SK-N-DZ (cell line): ENCODE data around the gene TUBA1A.
"Not testable (repeated sequence)": the region's sequence is repeated elsewhere in the genome, so short reads cannot be mapped to it uniquely, and the experiment has no call there.

ENCODE experiments used
- DNase-seq: peaks from one replicate; pipeline ENCODE4 v3.0.0-alpha.2; 2015; ENCODE audit warnings: low spot score

Gene TUBA1A

GRCh38 chr12:49201595-49202295 is 12.9 kb upstream of the TUBA1A start:
- peak; percentile 54 for DNase-seq

DNA sequence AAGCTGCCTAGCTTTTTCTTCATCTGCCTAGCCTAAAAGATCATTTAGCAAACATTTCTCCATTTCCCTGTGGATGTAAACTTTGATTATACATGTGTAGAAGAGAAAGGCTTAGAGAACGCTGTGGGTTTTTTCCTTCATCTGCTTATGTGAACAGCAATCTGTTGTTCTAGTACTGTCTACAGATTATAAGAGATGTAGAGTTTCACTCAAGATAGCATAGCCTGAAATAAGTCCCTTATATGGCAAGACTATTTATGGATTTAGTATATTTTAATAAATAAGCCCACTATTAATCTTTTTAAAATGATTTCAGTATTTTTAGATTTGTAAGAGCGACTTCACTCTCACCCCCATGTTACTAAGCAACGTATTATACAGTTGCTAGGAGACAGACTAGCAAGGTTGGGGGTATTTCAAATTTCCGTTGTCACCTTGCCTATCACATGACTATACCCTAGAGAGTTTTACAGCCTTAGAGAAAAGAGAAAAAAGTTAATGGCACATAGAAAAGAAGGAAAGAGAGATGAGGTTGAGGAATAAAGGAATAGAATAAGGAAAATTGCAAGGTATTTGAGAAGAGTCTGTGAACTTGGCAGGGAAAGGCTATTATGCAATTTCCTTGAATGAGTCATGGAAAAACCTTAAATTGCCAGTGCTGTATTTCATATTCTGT is 12.2 kb upstream of the TUBA1A start:
- no peak for DNase-seq

DNA sequence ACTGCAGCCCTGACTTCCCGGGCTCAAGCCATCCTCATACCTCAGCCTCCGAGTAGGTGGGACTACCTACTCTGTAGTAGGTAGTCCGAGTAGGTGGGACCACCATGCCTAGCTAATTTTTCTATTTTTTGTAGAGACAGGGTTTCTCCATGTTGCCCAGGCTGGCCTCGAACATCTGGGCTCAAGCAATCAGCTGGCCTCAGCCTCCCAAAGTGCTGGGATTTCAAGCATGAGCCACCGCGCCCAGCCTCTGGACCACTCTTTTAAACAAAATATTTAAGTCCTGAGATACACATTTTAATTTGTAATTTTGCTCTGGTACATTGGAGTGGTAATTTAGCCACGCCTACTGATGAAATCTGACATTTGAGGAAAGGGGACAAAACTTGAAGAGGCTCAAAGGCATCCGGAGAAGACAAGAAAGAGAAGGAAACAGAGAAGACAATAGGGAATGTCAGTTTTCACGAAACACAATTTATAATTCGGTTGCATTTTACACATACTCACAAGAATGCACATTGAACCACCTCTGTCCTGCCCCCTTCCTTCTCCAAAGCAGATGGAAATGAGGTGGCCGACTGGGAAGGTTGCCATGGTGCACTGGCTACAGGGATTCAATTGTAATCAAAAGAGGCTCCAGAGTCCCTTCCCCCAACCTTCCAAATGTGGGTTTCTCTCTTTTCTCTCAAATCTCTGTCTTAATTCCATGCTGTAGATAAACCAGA is 9.7 kb upstream of the TUBA1A start:
- DNase-seq: no peak

DNA sequence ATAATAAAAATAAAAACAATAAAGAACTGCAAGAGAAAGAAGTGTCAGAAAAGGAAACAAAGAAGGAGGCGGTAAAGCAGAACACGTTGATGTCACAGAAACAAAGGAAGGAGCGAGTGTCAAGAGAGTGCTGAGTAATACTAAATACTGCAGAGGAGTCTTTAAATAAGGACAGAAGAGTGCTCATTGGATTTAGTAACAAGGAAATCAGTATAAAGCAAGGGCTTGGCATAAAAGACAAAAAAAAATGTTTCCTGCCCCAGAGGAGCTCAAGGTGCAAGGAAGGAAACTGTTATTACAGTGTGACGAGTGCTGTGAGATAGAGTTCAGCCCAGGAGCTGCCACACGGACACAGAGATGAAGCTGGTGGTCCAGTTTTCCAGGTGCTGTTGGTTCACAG is 8.4 kb upstream of the TUBA1A start:
- no peak for DNase-seq

DNA sequence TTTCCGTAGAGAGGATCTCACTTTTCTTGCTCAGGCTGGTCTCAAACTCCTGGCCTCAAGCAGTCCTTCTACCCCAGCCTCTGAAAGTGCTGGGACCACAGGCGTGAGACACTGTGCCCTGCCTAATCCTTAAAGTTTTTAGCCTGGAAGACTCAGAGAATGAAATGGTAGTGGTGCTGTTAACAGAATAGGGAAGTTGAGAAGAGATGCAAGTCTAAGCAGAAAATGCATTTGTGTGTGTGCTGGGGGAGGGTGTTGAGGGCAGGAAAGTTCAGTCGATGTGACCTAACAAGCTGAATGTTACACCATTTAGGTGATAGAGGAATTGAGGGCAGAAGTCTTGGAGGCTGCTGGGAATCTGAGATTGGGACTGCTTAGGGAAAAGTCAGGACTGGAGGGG is 6.9 kb upstream of the TUBA1A start:
- no peak for DNase-seq

DNA sequence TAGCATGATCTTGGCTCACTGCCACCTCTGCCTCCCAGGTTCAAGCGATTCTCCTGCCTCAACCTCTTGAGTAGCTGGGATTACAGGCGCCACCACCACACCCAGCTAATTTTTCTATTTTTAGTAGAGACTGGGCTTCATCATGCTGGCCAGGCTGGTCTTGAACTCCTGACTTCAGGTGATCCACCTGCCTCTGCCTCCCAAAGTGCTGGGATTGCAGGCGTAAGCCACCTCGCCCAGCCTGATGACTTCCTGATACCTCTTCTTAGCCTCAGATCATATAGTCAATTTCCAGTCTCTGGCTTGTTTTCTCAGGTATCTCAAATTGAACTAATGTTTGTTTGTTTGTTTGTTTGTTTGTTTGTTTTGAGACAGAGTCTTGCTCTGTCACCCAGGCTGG is 4.9 kb upstream of the TUBA1A start:
- not testable (repeated sequence) for DNase-seq

DNA sequence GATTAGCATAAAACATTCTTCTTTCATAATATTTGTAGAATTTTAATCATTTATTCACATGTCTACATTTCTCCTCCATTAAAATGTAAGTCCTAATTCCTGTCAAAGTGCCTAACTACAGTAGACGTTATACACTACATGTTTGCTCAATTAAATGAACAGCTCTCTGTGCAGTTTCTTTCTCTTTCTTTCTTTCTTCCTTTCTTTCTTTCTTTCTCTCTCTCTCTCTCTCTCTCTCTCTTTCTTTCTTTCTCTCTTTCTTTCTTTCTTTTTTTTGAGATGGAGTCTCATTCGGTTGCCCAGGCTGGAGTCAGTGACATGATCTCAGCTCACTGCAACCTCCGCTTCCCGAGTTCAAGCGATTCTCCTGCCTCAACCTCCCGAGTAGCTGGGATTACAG is 2.6 kb upstream of the TUBA1A start:
- not testable (repeated sequence) for DNase-seq

GRCh38 chr12:49190974-49191373 is 2.1 kb upstream of the TUBA1A start:
- DNase-seq: no peak

GRCh38 chr12:49189731-49190716 is 1.1 kb upstream of the TUBA1A start:
- DNase-seq: peak; percentile 57

DNA sequence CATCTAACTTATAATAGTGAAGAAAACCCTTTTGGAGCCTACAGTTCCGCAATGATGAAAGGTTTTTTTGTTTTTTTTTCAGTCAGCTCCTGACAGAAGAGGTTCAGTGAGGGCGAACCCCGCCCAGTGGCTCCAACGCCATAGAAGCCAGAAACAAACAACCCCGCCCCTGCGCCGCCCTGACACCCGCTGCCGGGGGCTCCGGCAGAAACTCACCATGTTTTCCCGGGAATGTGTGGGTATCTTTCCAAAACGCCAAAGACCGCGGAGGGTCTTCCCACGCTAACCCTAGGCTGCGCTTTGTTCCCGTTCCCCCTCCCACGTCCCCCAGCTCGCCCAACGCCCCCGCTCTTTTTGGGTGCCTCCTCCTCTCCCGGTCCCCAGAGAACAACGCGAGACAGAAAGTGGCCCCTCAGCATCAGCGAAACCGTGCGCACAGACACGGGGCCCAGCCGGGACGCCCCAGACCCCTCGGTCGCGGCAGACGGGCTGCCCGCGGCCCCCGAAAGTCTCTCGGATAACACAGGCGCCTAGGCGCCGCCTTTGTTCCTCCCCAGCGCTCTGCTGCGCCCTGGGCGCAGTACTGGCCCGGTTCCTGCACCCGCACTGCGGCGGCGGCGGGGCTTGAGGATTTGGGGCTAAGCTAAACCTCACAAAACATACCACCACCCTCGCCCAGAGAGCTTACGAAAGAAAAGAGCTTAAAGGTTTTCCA is 522 bp downstream of the TUBA1A start:
- peak; percentile 52 for DNase-seq

DNA sequence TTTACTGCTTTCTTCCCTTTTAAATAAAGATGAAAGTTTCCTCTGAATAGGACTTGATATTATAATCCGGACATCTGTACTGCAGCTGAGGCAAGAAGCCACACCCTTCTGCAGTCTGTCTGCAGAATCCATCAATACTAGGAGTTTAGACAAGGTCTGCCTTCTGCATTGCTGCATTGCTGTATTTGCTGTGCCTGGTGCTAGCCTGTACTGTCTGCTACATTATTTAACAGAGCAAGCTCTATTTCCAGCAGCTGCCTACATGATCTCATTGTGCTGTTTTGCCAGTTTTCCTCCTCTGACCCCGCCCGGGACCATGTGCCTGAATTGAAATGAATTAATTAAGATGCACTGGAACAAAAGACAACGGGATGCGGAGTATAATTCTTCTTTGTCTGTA is 1.7 kb downstream of the TUBA1A start:
- peak; percentile 65 for DNase-seq

DNA sequence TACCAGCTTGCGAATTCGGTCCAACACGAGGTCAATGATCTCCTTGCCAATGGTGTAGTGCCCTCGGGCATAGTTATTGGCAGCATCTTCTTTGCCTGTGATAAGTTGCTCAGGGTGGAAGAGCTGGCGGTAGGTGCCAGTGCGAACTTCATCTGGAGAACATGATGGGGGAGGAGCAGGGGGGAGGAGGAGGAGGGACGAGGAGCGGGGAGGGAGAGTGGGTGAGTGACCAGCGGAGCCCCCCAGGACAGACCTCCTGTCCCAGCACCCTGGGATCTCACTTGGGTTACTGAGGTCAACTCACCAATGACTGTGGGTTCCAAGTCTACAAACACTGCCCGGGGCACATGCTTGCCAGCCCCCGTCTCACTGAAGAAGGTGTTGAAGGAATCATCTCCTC is 2.6 kb downstream of the TUBA1A start:
- not testable (repeated sequence) for DNase-seq

DNA sequence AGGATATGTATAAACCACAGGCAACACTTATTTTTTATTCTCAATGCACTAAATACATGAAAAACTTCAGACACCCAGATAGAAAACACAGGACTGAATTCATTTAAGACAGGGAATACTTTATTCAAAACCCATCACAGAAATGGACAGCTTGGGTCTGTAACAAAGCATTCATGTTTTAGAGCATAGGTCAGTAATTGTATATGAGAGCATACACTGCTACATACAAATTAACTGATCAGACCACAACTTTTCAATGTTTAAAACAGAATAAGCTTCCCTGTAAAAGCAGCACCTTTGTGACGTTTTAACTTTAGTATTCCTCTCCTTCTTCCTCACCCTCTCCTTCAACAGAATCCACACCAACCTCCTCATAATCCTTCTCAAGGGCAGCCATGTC is 4.2 kb downstream of the TUBA1A start:
- DNase-seq: not testable (repeated sequence)

- not testable (repeated sequence) for DNase-seq
Measured at GRCh38 chr12:49183214-49183950, 5.5 kb downstream of the TUBA1A start.

DNA sequence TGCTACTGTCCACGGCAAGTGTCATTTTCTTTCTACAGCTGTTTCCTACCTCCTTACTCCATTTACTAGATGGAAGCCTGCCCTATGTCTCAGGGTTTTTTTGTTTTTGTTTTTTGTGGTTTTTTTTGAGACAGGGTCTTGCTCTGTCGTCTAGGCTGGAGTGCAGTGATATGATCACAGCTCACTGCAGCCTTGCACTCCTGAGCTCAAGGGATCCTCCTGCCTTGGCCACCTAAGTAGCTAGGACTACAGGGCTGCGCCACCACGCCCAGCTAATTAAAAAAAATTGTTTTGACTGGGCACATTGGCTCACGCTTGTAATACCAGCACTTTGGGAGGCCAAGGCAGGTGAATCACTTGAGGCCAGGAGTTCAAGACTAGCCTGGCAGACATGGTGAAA is 14.7 kb downstream of the TUBA1A start:
- DNase-seq: no peak

DNA sequence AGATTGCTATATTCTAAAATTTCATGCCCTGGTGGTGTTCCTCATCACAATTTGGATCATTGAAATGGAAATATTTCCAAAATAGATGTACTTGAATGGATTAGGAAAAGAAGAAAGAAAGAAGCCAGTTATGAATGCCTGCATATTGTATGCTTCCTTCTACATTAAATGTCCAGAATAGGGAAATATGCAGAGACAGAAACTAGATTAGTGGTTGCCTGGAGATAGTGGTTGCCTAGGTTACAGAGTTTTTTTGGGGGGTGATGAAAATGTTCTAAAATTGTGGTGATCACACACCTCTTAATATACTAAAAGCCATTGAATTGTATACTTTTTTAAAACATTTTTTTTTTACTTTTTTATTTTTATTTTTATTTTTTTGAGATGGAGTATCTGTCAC is 18.0 kb downstream of the TUBA1A start:
- no peak for DNase-seq

DNA sequence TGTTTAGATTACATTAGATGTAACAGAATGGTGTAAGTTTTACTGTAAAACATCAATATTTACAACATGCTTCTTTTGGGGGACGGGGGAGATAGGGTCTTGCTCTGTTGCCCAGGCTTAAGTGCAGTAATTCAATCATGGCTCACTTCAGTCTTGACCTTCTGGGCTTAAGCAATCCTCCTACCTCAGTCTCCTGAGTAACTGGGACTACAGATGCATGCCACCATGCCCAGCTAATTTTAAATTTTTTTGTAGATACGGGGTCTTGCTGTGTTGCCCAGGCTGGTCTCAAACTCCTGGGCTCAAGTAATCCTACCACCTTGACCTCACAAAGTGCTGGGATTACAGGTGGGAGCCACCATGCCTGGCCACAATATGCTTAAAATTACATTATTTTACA is 23.8 kb downstream of the TUBA1A start:
- DNase-seq: no peak

DNA sequence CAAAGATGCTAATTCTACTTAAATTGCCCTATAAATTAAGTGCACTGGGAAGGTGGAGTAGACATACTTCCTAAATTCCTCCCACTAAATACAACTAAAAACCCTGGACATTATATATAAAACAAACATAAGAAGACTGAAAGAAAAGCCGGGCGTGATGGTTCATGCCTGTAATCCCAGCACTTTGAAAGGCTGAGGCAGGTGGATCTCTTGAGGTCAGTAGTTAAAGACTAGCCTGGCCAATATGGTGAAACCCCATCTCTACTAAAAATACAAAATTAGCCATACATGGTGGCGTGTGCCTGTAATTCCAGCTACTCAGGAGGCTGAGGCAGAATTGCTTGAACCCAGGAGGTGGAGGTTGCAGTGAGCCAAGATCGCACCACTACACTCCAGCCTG is 27.0 kb downstream of the TUBA1A start:
- DNase-seq: not testable (repeated sequence)

DNA sequence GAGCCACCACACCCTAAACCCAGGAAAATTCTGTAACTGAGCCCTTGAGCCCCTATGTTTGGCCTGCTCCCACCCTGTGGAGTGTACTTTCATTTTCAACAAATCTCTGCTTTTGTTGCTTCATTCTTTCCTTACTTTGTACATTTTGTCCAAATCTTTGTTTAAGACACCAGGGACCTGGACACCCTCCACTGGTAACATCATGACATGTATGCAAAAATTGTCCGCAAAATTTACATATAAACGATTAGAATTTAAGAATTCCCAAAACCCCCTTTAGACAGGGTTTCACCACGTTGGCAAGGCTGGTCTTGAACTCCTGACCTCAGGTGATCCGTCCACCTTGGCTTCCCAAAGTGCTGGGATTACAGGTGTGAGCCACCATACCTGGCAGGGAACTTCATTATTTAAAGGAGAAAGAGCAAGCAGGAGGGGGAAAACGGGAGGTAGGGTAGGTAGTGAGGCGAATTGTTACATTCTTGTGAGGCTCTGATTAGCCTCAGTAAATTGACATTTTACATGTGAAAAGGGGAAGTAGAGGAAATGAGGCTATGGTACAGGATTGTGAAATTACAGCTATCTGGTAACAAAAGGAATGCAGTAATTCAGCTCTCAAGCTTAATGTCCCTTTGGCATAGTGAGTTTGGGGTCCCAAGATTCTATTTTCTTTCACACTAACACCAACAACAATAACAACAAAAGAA is 27.6 kb downstream of the TUBA1A start:
- no peak for DNase-seq

GRCh38 chr12:49160399-49160798 is 28.5 kb downstream of the TUBA1A start:
- DNase-seq: no peak
